Stomach smooth muscle (tissue), 2 donors: ENCODE results near the gene CLIC6.

Experiments used
- H3K27ac ChIP-seq: one replicate; pipeline ENCODE4 v1.7.0; 2013; ENCODE audit warnings: mild to moderate bottlenecking, low read length, inconsistent platforms
- H3K27me3 ChIP-seq, 2 donors: one replicate each; pipeline ENCODE4 v1.7.0; 2013; ENCODE audit warnings: low read length in 2 of 2; ENCODE audit not compliant: insufficient read depth in 2 of 2, control insufficient read depth in 1 of 2
- H3K36me3 ChIP-seq, 2 donors: one replicate each; pipeline ENCODE4 v1.7.0; 2013; ENCODE audit warnings: low read length in 2 of 2; ENCODE audit not compliant: control insufficient read depth in 2 of 2, insufficient read depth in 2 of 2
- H3K4me1 ChIP-seq: one replicate; pipeline ENCODE4 v1.7.0; 2013; ENCODE audit warnings: low read length; ENCODE audit not compliant: control insufficient read depth, insufficient read depth
- H3K4me3 ChIP-seq, 2 donors: one replicate each; pipeline ENCODE4 v1.7.0; 2013; ENCODE audit warnings: low read length in 2 of 2
- H3K9ac ChIP-seq, 2 donors: one replicate each; pipeline ENCODE4 v1.7.0; 2013; ENCODE audit warnings: low read length in 2 of 2, mild to moderate bottlenecking in 1 of 2
- H3K9me3 ChIP-seq, 2 donors: one replicate each; pipeline ENCODE4 v1.7.0; 2013; ENCODE audit warnings: low read length in 2 of 2; ENCODE audit not compliant: control insufficient read depth in 2 of 2
- donor health status: healthy.
- donor health status: Pancreatic carcinoma.

CLIC6 gene

DNA sequence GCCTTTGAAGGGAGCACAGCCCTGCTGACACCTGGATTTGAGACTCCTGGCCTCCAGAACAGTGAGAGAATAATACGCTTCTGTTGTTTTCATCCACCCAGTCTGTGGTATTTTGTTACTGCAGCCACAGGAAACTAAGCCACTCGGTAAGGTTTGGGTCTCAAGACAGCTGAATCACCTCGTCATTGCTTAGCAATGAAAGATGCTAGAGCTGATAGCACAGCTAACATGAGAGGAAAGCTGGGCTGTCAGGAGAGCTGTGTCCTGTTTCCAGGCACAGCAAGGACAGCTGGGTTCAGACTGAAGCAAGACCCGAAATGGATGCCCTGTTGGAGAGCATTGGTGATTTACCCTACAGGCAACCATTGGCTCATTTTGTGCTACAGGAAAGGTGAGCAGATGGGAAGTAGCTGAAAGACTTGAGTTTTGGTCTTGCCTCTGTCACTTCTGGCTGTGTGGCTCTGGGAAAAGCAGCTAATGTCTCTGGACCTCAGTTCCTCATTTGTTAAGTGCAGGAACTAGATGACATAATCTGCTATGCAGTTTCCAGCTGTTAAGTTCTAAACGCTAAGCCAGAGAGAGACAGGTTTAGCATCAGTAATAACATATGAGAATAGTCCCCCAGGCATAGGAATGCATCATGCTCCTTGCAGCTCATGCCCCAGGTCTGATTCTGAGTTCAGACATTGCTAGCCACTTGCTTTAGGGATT, 58.0 kb downstream of the CLIC6 start:
- H3K27ac ChIP-seq, result no peak overlapping the region
- no peak overlapping the region for H3K4me3 ChIP-seq
- no peaks in the 10 kb centered on the region for H3K36me3 ChIP-seq
- no peaks in the 10 kb centered on the region for H3K9me3 ChIP-seq
- H3K27me3 ChIP-seq, result peaks cover 0 to 4% of the 10 kb centered on the region in 2 donors
- H3K4me1 ChIP-seq, result no peaks in the 10 kb centered on the region
- H3K9ac ChIP-seq, result no peak overlapping the region

DNA sequence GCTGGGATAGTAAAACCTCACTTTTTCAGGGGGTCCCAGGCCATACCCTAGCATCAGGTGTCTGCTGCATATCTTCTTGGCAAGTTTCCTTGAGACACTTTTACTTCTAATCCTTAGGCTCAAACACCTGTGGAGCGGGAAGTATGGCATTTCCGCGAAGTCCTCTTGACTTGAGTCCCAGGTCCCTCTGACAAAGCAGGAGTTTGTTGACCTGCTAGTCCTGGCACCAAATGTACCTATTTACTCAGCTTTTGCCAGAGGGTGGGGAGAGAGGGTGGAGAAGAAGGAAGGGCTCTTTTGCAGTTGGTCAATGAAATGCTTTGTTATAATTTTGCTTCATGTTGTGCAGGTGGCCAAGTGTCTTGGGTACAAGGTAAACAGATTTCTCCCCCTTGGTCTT, 59.7 kb downstream of the CLIC6 start:
- Histone ChIP-seq H3K27ac (no peak overlapping the region), H3K4me3 (no peak overlapping the region), H3K9me3 (no peaks in the 10 kb centered on the region), H3K36me3 (no peaks in the 10 kb centered on the region), H3K27me3 (no peaks in the 10 kb centered on the region), H3K4me1 (no peaks in the 10 kb centered on the region), H3K9ac (no peak overlapping the region)

DNA sequence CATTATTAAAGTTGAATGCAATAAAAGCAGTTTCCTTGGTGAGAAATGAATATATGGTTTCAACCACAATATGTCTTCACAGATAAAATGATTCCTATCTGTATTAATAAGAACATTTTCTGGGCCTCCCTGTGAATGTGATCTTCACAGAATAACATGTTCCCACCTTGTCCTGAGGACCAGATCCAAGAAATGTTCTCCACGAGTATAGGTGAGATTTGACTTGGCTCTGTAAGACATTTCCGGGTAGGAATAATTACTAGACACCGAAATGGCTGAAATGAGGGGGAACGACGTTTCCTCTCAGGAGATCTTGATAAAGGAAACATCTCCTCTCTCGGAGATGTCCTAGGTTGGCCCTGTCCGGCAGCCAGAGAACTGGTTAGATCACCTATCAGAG, 61.4 kb downstream of the CLIC6 start:
- H3K9me3 ChIP-seq, result no peaks in the 10 kb centered on the region
- H3K4me3 ChIP-seq, result no peak overlapping the region
- no peak overlapping the region for H3K27ac ChIP-seq
- H3K27me3 ChIP-seq, result no peaks in the 10 kb centered on the region
- H3K9ac ChIP-seq, result no peak overlapping the region
- no peaks in the 10 kb centered on the region for H3K4me1 ChIP-seq
- H3K36me3 ChIP-seq, result no peaks in the 10 kb centered on the region

DNA sequence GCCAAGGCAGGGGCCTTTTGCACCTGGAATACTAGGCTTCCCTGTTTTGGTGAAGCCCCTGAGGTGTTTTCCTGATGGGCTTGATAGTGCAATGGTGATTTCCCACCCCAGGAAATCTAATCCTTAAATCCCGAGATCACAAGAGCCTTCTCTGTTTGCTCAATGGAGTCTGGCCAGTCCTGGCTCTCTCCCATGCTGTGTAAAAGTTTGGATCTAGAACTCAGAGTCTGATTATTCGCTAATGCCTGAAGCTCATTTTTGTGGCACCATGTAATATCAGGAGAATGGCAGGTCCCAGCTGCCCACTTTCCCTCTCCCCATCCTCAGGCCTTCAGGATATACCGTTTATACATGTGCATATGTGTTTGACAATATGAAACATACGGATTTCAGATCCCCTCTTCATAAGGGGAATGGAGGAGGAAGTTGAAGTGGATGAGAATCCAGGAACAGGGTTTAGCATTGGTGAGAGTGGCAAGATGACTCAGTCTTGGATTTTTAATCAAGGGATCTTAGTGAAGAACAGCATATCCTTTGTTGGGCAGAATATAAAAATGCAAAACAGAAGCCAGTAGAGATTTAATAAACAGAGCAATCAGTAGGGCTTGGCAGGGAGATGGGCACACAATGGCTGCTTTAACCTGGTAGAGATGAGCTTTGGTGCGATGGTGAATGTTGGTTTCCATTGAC, 62.1 kb downstream of the CLIC6 start:
- Histone ChIP-seq H3K36me3 (no peaks in the 10 kb centered on the region), H3K4me3 (no peak overlapping the region), H3K27ac (no peak overlapping the region), H3K4me1 (no peaks in the 10 kb centered on the region), H3K27me3 (no peaks in the 10 kb centered on the region), H3K9me3 (no peaks in the 10 kb centered on the region), H3K9ac (no peak overlapping the region)

DNA sequence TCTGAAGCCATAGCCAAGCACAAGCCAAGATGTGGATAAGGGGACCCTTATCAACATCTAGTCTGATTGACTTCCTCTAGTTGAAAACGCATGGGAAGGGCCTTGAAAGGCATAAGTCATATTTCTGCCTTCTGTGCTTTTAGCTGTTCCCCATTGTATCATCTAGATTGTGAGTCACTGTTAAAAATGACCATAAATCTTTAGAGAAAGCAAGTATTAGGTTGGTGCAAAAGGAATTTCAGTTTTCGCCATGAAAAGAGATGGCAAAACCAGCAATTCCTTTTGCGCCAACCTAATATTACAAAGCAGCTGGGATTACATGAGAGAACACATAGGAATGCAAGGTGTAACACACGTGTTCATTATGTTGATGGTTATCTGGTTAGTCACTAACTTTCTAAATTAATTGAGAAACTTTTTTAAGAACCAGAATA, 63.6 kb downstream of the CLIC6 start:
- no peak overlapping the region for H3K9ac ChIP-seq
- H3K9me3 ChIP-seq, result no peaks in the 10 kb centered on the region
- no peak overlapping the region for H3K4me3 ChIP-seq
- H3K27me3 ChIP-seq, result no peaks in the 10 kb centered on the region
- no peaks in the 10 kb centered on the region for H3K36me3 ChIP-seq
- H3K4me1 ChIP-seq, result no peaks in the 10 kb centered on the region
- H3K27ac ChIP-seq, result no peak overlapping the region

DNA sequence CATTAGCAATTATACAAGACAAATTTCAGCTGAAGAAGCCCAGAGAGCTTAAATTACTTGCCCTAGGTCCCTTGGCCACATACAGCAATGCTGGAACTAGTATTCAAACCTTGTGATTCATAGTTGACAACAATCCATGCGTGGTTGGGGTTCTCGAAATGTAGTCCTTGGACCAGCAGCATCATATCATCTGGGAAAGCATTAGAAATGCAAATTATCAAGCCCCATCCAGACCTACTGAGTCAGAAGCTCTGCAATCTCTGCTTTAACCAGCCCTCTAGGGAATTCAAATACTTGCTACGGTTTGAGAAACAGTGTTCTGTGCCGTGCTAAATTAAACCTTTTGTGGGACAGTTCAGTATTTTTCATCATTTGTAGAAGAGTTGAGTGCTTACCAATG, 65.1 kb downstream of the CLIC6 start:
- Histone ChIP-seq H3K27me3 (no peaks in the 10 kb centered on the region), H3K27ac (no peak overlapping the region), H3K4me3 (no peak overlapping the region), H3K36me3 (no peaks in the 10 kb centered on the region), H3K9me3 (no peaks in the 10 kb centered on the region), H3K9ac (no peak overlapping the region), H3K4me1 (no peaks in the 10 kb centered on the region)

DNA sequence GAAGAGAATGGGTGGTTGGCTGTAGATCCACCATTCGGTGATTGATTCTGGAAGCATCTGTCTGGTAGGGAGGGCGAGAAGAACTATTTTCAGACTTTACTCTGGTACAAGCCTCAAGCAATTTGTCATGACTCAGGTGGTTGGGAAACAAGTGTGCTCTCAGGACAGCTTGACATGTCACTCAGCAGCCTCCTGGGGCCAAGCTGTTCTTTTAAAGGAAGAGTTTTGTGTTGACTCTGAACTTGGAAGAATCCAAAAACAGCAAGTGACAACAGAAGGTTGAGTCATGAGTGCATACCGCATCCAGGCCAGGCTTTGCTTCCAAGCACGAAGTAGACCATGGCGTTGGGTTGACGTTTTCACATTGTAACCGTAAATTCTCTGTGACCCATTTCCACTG, 65.9 kb downstream of the CLIC6 start:
- Histone ChIP-seq H3K9ac (no peak overlapping the region), H3K27ac (no peak overlapping the region), H3K27me3 (peaks cover 0 to under 1% of the 10 kb centered on the region in 2 donors), H3K36me3 (no peaks in the 10 kb centered on the region), H3K4me1 (no peaks in the 10 kb centered on the region), H3K4me3 (no peak overlapping the region), H3K9me3 (no peaks in the 10 kb centered on the region)

DNA sequence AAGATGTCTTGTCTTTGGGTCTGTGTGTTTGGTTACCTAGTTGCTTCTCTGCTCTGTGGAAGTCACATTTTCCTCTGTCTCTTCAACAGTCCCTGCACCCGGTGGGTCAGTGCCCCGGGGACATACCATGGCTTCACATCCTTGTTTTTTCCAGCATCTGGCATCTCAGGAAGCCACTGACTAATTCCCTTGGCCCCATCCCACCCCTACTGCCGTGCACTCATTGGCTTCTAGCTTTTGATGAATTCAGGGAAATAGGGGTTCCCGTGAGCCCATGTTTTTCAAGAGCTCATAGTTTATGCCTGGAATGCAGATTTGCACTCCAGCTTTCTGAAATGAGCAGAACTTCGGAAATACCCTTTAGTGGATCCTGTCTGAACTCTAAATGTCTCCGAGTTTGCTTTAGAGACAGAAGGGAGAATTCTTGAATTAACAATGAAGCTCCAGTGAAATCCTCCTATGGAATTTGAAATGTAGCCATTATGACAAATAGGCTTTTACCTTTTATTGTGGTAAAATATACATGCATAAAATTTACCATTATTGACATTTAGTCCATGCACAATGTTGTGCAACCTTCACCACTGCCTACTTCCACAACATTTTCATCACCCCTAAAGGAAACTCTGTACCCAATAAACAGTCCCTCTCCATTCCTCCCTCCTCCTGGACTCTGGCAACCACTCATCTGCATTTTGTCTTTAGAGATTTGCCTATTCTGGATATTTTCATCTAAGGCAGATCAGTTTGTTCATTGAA, 67.5 kb downstream of the CLIC6 start:
- Histone ChIP-seq H3K27me3 (peaks cover 0 to 3% of the 10 kb centered on the region in 2 donors), H3K4me1 (no peaks in the 10 kb centered on the region), H3K27ac (no peak overlapping the region), H3K9me3 (no peaks in the 10 kb centered on the region), H3K36me3 (no peaks in the 10 kb centered on the region), H3K9ac (no peak overlapping the region), H3K4me3 (no peak overlapping the region)

DNA sequence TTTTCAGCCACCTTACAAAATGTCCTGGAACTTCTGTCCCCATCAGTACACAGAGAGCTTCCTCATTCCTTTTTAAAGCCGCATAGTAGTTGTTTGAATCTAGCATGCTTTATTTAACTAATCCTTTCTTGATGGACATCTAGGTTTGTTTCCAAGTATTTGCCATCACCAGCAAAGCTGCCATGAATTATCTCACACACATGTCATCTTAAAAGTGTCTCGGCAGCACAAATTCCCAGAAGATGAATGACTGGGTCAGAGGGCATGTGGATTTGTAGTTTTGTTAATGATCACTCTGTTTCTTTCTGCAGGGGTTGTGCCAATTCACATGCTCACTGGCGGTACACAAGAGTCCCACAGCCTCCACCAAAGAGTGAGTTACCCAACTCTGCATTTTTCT, 68.3 kb downstream of the CLIC6 start:
- Histone ChIP-seq H3K4me1 (no peaks in the 10 kb centered on the region), H3K4me3 (no peak overlapping the region), H3K36me3 (no peaks in the 10 kb centered on the region), H3K9ac (no peak overlapping the region), H3K27ac (no peak overlapping the region), H3K9me3 (no peaks in the 10 kb centered on the region), H3K27me3 (peaks cover 2 to 4% of the 10 kb centered on the region in 2 donors)

DNA sequence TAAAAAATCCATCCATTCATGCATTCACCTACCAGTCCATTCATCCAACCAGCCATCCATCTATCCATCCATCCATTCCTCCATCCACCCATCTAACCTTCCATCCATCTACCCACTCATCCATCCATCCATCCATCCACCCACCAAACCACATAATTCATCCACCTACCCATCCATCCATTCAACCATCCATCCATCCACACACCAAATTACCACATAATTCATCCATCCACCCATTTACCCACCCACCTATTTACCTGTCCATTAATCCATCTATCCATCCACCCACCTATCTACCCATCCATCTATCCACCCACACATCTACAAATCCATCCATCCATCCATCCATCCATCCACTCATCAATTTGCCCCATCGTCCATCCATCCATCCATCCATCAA, 71.4 kb downstream of the CLIC6 start:
- no peak overlapping the region for H3K27ac ChIP-seq
- H3K27me3 ChIP-seq, result peaks cover 8 to 12% of the 10 kb centered on the region in 2 donors
- peaks cover 3% of the 10 kb centered on the region for H3K4me1 ChIP-seq
- no peaks in the 10 kb centered on the region for H3K36me3 ChIP-seq
- no peaks in the 10 kb centered on the region for H3K9me3 ChIP-seq
- H3K4me3 ChIP-seq, result no peak overlapping the region
- H3K9ac ChIP-seq, result no peak overlapping the region
